T1000 (cell line): ENCODE results near the gene SLC25A5.

Experiments
- DNase-seq: peaks from one replicate; lab custom pipeline; 2025; ENCODE audit warnings: mixed read lengths; lab: John Stamatoyannopoulos, UW

The SLC25A5 gene

GRCh38 chrX:119505945-119506344 lies 37.7 kb downstream of the SLC25A5 start:
- DNase-seq, result no peak

- no peak for DNase-seq
These were observed 39.0 kb downstream of the SLC25A5 start for GRCh38 chrX:119507206-119507605.

- DNase-seq, result peak; percentile 7
These were observed 44.0 kb downstream of the SLC25A5 start for GRCh38 chrX:119512146-119512800.

- DNase-seq, result no peak
These were observed 48.0 kb downstream of the SLC25A5 start for GRCh38 chrX:119516157-119516702.

GRCh38 chrX:119518371-119518770 lies 50.1 kb downstream of the SLC25A5 start:
- DNase-seq, result no peak
